OCI-LY1 (cell line): ENCODE results near the gene USP24.

ENCODE experiments used
- CTCF ChIP-seq: fragments of 200-600 bp; sonication (generic), shearing (Covaris generic); IDR thresholded peaks from 2 replicates; pipeline ENCODE4 v1.5.1; 2017; ENCODE audit warnings: mild to moderate bottlenecking, antibody characterized with exemption, low read length, moderate library complexity, mixed read lengths
- EZH2 ChIP-seq: fragments of 200-600 bp; sonication (generic), shearing (Covaris generic); IDR thresholded peaks from 2 replicates; pipeline ENCODE4 v1.8.0; 2017; ENCODE audit warnings: borderline replicate concordance, mixed run types, mild to moderate bottlenecking, antibody characterized with exemption, low read length, moderate library complexity, mixed read lengths

- TF ChIP-seq CTCF (no peak), EZH2 (no peak)
These were observed 20.6 kb upstream of the USP24 start for GRCh38 chr1:55235722-55236121.
